Raji (cell line): ENCODE data around the gene GPR75.

Experiments used
- POLR2A ChIP-seq: IDR thresholded peaks from 2 replicates; pipeline ENCODE4 v1.6.1; 2011; ENCODE audit warnings: low read depth, low read length, control low read depth; ENCODE audit not compliant: insufficient read depth

The GPR75 gene

GRCh38 chr2:53865264-53865663 lies 5.5 kb upstream of the GPR75 start:
- no peak for TF ChIP-seq POLR2A

- TF ChIP-seq POLR2A = no peak
Measured at GRCh38 chr2:53863538-53864227, 3.9 kb upstream of the GPR75 start.

- TF ChIP-seq POLR2A = no peak
Measured at GRCh38 chr2:53861824-53862223, 2.1 kb upstream of the GPR75 start.

- no peak for TF ChIP-seq POLR2A
Measured at GRCh38 chr2:53856272-53856671, 3.5 kb downstream of the GPR75 start.

DNA sequence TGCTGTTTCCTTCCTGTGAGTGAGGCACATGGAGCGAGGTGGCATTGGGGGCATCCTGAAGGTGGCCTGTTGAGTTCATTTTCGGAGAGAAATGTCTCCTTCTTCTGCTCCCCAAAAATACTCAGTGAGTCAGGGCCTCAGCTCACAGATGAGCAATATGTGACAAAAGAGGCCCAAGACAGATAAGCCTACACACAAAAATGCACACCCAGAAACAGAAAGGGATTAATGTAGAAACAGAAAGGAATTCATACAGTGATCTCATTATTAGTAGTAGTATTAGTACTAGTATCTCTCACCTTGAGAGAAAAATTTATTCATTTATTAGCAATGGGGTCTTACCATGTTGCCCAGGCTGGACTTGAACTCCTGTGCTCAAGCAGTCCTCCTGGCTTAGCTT lies 5.1 kb downstream of the GPR75 start:
- TF ChIP-seq POLR2A = no peak

- no peak for TF ChIP-seq POLR2A
Measured at GRCh38 chr2:53852532-53852931, 7.2 kb downstream of the GPR75 start.

DNA sequence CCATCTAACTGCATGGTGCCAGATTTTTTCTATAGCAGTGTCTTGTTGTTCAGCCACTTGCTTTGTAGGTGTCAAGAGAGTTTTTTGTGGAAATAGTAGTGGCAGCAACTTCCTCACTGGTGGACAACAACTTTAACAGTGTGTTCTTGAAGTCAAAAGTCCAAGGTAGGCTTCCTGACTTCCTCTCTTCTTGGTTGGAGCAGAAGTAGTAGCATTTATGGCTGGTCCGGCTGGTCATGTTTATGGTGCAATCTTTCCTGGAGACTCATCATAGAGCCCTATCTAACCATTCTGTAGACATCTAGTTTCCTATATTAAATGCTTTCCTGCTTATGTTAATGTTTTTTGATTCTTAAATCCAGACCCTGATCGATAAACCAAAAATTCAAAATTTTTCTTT lies 11.7 kb downstream of the GPR75 start:
- no peak for TF ChIP-seq POLR2A

DNA sequence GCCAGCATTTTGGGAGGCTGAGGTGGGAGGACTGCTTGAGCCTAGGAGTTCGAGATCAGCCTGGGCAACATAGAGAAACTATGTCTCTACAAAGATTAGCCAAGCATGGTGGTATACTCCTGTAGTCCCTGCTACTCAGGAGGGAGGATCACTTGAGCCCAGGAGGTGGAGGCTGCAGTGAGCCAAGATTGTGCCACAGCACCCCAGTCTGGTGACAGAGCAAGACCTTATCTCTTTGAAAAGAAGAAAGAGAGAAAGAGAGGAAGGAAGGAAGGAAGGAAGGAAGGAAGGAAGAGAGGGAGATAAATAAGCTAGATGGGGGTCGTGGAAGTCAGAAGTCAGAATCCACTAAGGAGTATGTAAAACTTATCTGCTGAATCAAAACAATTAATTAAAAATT lies 16.2 kb downstream of the GPR75 start:
- no peak for TF ChIP-seq POLR2A

GRCh38 chr2:53842891-53843290 lies 16.9 kb downstream of the GPR75 start:
- TF ChIP-seq POLR2A = no peak

DNA sequence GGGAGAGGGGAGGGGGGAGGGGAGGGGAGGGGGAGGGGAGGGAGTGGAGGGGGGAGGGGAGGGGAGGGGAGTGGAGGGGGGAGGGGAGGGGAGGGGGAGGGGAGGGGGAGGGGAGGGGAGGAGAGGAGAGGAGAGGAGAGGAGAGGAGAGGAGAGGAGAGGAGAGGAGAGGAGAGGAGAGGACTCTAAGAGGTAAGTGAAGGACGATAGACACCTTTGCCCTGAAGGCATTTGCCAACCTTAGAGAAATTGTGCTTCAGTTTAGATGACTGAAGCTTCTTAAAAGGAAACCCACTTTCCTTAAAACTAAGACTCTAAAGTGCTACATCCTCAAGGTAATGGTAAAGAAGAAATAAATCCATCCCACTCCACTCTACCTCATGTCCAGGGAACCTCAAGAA lies 19.2 kb downstream of the GPR75 start:
- no peak for TF ChIP-seq POLR2A

DNA sequence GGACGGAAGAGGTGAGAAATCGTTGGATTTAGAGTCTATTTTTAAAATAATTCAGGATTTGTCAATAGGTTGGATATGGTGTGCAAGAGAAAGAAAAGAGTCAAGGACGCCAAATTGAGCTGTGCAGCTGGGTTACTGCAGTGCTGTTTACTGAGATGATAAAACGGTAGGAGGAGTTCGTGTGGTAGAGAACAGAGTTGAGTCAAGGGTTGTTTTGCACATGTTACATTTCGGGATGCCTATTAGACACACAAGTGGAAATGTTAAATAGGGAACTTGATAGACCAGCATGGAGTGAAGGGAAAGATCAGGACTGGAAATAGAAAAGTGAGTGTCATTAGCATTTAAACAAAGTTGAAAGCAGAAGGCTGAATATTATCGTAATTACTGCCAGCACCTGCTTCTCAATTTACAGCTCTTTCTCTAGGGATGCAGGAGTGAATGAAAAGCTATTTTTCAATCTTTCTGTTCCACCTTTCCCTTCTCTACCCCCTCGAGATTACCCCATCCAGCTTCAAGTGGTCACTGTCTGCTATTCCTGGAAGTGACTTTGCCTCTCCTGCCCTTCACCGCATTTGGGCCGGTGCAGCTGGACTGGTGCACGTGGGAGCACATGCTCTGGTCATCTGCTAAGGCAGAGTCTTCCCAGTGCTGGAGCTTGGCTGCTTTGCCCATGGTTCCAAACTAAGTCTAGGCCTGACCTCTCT lies 30.3 kb downstream of the GPR75 start:
- no peak for TF ChIP-seq POLR2A

- no peak for TF ChIP-seq POLR2A
Measured at GRCh38 chr2:53828331-53828730, 31.4 kb downstream of the GPR75 start.

GRCh38 chr2:53827398-53828175 lies 32.2 kb downstream of the GPR75 start:
- no peak for TF ChIP-seq POLR2A

DNA sequence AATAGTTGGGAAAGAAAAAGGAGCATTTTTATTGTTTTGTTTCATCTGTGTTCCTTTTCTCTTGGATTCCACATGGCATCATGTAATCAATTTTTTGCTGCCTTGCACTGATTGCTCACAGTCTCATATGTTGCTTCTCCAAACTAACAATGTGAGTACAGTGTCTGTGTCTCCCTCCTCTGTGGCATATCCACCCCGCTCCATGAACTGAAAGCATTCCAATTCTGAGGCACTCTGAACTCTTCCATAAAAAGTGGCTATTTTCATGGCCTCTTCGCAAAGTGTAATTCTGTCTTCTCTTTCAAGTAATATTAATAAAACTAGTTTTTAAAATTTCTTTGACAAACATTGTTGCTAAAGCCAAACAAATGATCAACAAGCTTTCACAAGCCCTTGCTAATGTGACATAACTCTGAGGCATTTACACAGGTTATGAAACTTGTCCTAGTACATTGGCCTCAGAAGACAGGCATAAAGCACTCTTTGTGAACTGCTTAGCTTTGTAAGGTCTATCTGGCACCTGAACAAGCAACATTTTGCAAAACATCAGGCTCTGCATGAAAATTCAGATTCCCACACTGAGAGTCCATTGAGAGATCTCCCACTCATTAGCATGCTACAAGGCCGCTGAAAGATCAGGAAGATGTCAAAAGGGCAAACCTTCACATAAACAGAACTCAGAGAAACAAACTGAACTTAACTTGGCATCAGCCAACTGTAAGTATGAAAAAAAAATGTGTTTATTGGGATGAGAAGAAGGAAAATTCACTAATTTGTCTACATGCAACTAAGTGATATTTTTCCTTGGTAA lies 33.0 kb downstream of the GPR75 start:
- TF ChIP-seq POLR2A = no peak

DNA sequence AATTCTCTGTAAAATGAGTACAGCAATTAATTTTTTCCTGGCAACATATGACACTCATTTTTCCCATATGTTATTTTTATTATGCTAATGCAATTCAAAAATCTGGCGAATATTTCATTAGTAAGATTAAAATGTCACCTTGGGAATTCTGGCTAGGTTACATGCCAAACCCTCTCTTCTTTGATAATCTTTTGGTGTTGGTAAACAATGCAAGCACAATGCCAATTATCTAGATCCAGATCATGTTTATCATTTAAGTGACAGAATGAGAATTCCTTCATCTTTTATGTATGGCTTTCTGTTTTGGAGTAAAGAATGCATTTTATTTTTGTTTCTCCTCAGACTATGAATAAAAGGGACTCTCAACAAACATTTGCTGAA lies 33.7 kb downstream of the GPR75 start:
- TF ChIP-seq POLR2A = no peak
